ENCODE results near the gene PSMD7. TPM values are rescaled to one million over a fixed set of nuclear protein-coding genes. Genes with fewer than 3 reads are reported as not detected.

PSMD7 gene
- total RNA-seq: 10 to 100 TPM; 41.5 to 59.6 (median 43.3) TPM

DNA sequence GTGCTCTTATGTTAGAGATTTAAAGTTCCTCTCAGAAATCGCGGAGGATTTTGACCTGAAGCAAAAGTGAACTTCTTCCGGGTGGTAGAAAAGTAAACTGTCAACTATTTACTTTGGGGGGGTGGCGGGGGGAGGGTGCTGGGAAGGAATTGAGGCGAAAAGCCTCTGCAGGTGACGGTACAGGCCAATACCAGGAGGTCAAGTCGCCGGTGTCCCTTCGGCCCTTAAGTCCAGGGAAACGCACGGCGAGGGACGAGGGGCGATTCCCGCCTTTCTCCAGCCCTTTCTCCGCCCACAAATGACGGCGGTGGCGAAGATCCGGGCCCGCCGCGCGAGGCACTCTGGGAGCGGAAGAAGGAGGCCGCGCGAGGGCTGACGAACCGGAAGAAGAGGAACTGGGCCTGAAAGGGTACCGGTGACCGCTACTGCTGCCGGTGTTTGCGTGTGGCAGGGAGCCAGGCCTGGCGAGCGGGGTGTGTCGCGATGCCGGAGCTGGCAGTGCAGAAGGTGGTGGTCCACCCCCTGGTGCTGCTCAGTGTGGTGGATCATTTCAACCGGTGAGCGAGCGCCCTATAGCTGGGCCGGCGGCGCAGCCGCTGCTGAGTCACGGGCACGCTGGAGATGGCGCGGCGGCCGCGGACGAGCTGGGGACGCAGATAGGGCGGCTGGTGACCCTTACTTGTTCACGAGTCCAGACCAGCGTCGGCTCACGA is at the start of gene PSMD7:
PSMD7 (plus strand) TSS at position 383 of the 713 bp plus-strand sequence; CDS start at position 484, 101 bp downstream.
- peak; percentile 93 to 95 for TF ChIP-seq EP300 (IDR thresholded peaks at IDR 0.05)
- TF ChIP-seq, protein P1, sequence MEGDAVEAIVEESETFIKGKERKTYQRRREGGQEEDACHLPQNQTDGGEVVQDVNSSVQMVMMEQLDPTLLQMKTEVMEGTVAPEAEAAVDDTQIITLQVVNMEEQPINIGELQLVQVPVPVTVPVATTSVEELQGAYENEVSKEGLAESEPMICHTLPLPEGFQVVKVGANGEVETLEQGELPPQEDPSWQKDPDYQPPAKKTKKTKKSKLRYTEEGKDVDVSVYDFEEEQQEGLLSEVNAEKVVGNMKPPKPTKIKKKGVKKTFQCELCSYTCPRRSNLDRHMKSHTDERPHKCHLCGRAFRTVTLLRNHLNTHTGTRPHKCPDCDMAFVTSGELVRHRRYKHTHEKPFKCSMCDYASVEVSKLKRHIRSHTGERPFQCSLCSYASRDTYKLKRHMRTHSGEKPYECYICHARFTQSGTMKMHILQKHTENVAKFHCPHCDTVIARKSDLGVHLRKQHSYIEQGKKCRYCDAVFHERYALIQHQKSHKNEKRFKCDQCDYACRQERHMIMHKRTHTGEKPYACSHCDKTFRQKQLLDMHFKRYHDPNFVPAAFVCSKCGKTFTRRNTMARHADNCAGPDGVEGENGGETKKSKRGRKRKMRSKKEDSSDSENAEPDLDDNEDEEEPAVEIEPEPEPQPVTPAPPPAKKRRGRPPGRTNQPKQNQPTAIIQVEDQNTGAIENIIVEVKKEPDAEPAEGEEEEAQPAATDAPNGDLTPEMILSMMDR (IDR thresholded peaks at IDR 0.05): peak in 1 of 5 experiments; percentile 39
- TF ChIP-seq POLR2A (IDR thresholded peaks at IDR 0.05): peak; percentile 64 to 72
- H3K9me3 ChIP-seq: peaks cover 0 to 8% (median 2%) of the 10 kb centered on the region in 4 donors
- WGBS, 2 donors: 0% methylated on average over 20 to 60 of the region's 60 CpGs
- peak within 1 kb of the TSS; percentile 59 to 99 (median 82) for H3K4me3 ChIP-seq
- peaks cover 0 to 42% (median 14%) of the 10 kb centered on the region in 4 donors for H3K4me1 ChIP-seq
- H3K36me3 ChIP-seq: peaks cover 0 to 41% (median 0%) of the 10 kb centered on the region in 3 donors
- DNase-seq (ENCODE audit: low spot score in 2 of 2): peak; percentile 86 to 89
- H3K27me3 ChIP-seq: no peaks in the 10 kb centered on the region
- H3K27ac ChIP-seq: peak within 1 kb of the TSS; percentile 80 to 96 (median 89)

- Histone ChIP-seq H3K4me1 (no peaks in the 10 kb centered on the region), H3K36me3 (no peaks in the 10 kb centered on the region), H3K27ac (no peak overlapping the region), H3K9me3 (no peaks in the 10 kb centered on the region), H3K27me3 (no peaks in the 10 kb centered on the region), H3K4me3 (no peak overlapping the region)
- WGBS, 2 donors: 28 to 29% methylated on average over 4 of the region's 4 CpGs
- TF ChIP-seq EP300 (IDR thresholded peaks at IDR 0.05) (no peak), POLR2A (IDR thresholded peaks at IDR 0.05) (no peak)
- TF ChIP-seq, protein P1 (IDR thresholded peaks at IDR 0.05): no peak
- DNase-seq (ENCODE audit: low spot score in 2 of 2): no peak
Measured at GRCh38 chr16:74249254-74249653, 47.4 kb upstream of the PSMD7 start.

- Histone ChIP-seq H3K4me3 (no peak overlapping the region), H3K27me3 (no peaks in the 10 kb centered on the region), H3K36me3 (no peaks in the 10 kb centered on the region), H3K4me1 (no peaks in the 10 kb centered on the region), H3K9me3 (no peaks in the 10 kb centered on the region), H3K27ac (no peak overlapping the region)
- no peak for DNase-seq (ENCODE audit: low spot score in 2 of 2)
- 62 to 77% methylated on average over 1 of the region's 1 CpG for WGBS, 2 donors
- TF ChIP-seq EP300 (IDR thresholded peaks at IDR 0.05) (no peak), POLR2A (IDR thresholded peaks at IDR 0.05) (no peak)
- TF ChIP-seq, protein P1 (IDR thresholded peaks at IDR 0.05): no peak
Measured at GRCh38 chr16:74249846-74250245, 46.8 kb upstream of the PSMD7 start.

- Histone ChIP-seq H3K27me3 (no peaks in the 10 kb centered on the region), H3K9me3 (no peaks in the 10 kb centered on the region), H3K4me3 (no peak overlapping the region), H3K27ac (no peak overlapping the region), H3K4me1 (no peaks in the 10 kb centered on the region), H3K36me3 (no peaks in the 10 kb centered on the region)
- 73 to 81% methylated on average over 3 of the region's 3 CpGs for WGBS, 2 donors
- DNase-seq (ENCODE audit: low spot score in 2 of 2): no peak
- TF ChIP-seq POLR2A (IDR thresholded peaks at IDR 0.05) (no peak), EP300 (IDR thresholded peaks at IDR 0.05) (no peak)
- TF ChIP-seq, protein P1 (IDR thresholded peaks at IDR 0.05): no peak
Measured at GRCh38 chr16:74252329-74252728, 44.3 kb upstream of the PSMD7 start.

DNA sequence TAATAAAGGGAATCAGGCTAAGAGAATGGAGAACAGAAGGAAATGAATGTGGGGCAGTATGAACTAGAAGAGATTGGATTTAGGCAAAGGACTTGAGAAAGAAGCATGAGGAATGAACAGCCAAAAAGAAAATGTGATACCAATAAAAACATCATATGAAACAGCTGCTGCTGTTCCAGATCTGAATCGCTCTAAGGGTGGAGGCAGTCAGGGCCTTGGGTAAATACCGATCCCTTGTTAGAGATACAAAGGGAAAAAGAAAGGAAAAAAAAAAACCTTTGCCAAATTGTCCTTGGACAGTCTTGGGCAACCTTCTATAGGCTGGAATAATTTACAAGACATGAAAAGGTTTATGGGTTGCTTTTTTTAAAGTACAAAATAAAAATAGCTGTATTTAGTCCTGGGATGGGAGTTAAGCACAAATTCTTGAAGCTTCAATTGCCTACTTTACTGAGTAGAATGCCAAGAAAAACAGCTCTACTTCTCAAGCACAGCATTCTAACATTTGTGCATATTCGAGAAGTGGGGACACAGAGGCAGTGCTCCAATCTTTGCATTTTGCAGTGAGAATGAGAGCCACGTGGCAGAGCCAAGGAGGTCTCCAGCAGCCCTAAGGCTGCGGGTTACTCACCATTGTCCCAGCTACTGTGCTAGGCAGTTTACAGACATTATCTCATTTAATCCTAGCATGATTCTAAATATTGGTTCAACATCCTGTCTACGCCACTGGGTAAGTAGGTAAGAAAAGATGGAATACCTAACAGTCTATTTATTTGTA is 43.3 kb upstream of the PSMD7 start:
- DNase-seq (ENCODE audit: low spot score in 2 of 2): no peak
- WGBS, 2 donors: 68 to 70% methylated on average over 6 of the region's 6 CpGs
- no peak for TF ChIP-seq EP300 (IDR thresholded peaks at IDR 0.05)
- TF ChIP-seq, protein P1 (IDR thresholded peaks at IDR 0.05): no peak
- no peak for TF ChIP-seq POLR2A (IDR thresholded peaks at IDR 0.05)
- Histone ChIP-seq H3K4me3 (no peak overlapping the region), H3K4me1 (no peaks in the 10 kb centered on the region), H3K27ac (no peak overlapping the region), H3K9me3 (no peaks in the 10 kb centered on the region), H3K27me3 (no peaks in the 10 kb centered on the region), H3K36me3 (no peaks in the 10 kb centered on the region)

Measured in tibial nerve (tissue), 4 donors.